SK-N-MC (cell line): ENCODE measurements around the gene AGRN.
"Not testable (repeated sequence)": the region's sequence is repeated elsewhere in the genome, so short reads cannot be mapped to it uniquely, and the experiment has no call there.

ENCODE experiments used
- EZH2 ChIP-seq: fragments of 200-600 bp; sonication (generic); IDR thresholded peaks from one replicate; pipeline ENCODE4 v1.6.1; 2017; ENCODE audit warnings: antibody characterized with exemption
- POLR2AphosphoS5 ChIP-seq: IDR thresholded peaks from 2 replicates; pipeline ENCODE4 v1.6.1; 2012; ENCODE audit warnings: mild to moderate bottlenecking, low read depth, low read length, borderline replicate concordance

- TF ChIP-seq POLR2AphosphoS5, EZH2: not testable (repeated sequence)
Observed at GRCh38 chr1:1057769-1058087, 37.8 kb downstream of the AGRN start.
